ENCODE data around the gene LY6G5B.
"Not testable (repeated sequence)": the region's sequence is repeated elsewhere in the genome, so short reads cannot be mapped to it uniquely, and the experiment has no call there.

Gene LY6G5B

GRCh38 chr6:31692353-31692752 is 22.6 kb downstream of the LY6G5B start:
- DNase-seq = no peak

- DNase-seq = no peak
Measured at GRCh38 chr6:31692886-31693285, 23.1 kb downstream of the LY6G5B start.

GRCh38 chr6:31693535-31693934 is 23.8 kb downstream of the LY6G5B start:
- no peak for DNase-seq

GRCh38 chr6:31697555-31697954 is 27.8 kb downstream of the LY6G5B start:
- DNase-seq = no peak

GRCh38 chr6:31700740-31701401 is 31.1 kb downstream of the LY6G5B start:
- no peak for DNase-seq

GRCh38 chr6:31701666-31702404 is 32.1 kb downstream of the LY6G5B start:
- peak; percentile 53 for DNase-seq

GRCh38 chr6:31702405-31702818 is 32.6 kb downstream of the LY6G5B start:
- DNase-seq = no peak

- peak; percentile 99 for DNase-seq
Measured at GRCh38 chr6:31702819-31703716, 33.3 kb downstream of the LY6G5B start, which contains the start of gene ABHD16A. Gene ABHD16A (minus strand): TSS chr6:31703324. CDS start chr6:31703281, 43 bp downstream.

- no peak for DNase-seq
Measured at GRCh38 chr6:31705931-31706330, 36.2 kb downstream of the LY6G5B start.

GRCh38 chr6:31706599-31706998 is 36.8 kb downstream of the LY6G5B start, which contains the start of gene LY6G6F:
Gene LY6G6F (plus strand): TSS chr6:31706866. CDS start chr6:31706907, 41 bp downstream.
- no peak for DNase-seq

- no peak for DNase-seq
Measured at GRCh38 chr6:31707701-31708100, 37.9 kb downstream of the LY6G5B start.

GRCh38 chr6:31708224-31708623 is 38.4 kb downstream of the LY6G5B start:
- no peak for DNase-seq

GRCh38 chr6:31709157-31709556 is 39.4 kb downstream of the LY6G5B start:
- not testable (repeated sequence) for DNase-seq

- peak; percentile 62 for DNase-seq
Measured at GRCh38 chr6:31710523-31711219, 40.9 kb downstream of the LY6G5B start.

- no peak for DNase-seq
Measured at GRCh38 chr6:31711233-31711632, 41.5 kb downstream of the LY6G5B start.

- DNase-seq = no peak
Measured at GRCh38 chr6:31712296-31712695, 42.5 kb downstream of the LY6G5B start.

- DNase-seq = no peak
Measured at GRCh38 chr6:31713465-31713864, 43.7 kb downstream of the LY6G5B start.

GRCh38 chr6:31713991-31714684 is 44.4 kb downstream of the LY6G5B start:
- DNase-seq = no peak

GRCh38 chr6:31715022-31715958 is 45.5 kb downstream of the LY6G5B start, which contains the start of gene LY6G6D:
Gene LY6G6D (plus strand): TSS chr6:31715348. CDS start chr6:31715356, 8 bp downstream.
- DNase-seq = peak; percentile 36

- no peak for DNase-seq
Measured at GRCh38 chr6:31717499-31718222, 47.9 kb downstream of the LY6G5B start.
